Fibroblast of mammary gland (primary cell): ENCODE data around the gene PRDM16.

Source experiments
- DNase-seq: peaks from one replicate; pipeline ENCODE4 v3.0.0-alpha.2; 2010; ENCODE audit warnings: low read depth
- H3K4me3 ChIP-seq: 2 replicates; pipeline ENCODE4 v1.5.1; 2011; ENCODE audit warnings: low read depth, mild to moderate bottlenecking, low read length, moderate library complexity; ENCODE audit not compliant: control insufficient read depth
- TF ChIP-seq, protein P1 (sequence below): conservative IDR thresholded peaks from 2 replicates; pipeline ENCODE4 v1.5.1; 2011; ENCODE audit warnings: low read depth, low read length, inconsistent platforms; ENCODE audit not compliant: control insufficient read depth, insufficient read depth

PRDM16 gene

DNA sequence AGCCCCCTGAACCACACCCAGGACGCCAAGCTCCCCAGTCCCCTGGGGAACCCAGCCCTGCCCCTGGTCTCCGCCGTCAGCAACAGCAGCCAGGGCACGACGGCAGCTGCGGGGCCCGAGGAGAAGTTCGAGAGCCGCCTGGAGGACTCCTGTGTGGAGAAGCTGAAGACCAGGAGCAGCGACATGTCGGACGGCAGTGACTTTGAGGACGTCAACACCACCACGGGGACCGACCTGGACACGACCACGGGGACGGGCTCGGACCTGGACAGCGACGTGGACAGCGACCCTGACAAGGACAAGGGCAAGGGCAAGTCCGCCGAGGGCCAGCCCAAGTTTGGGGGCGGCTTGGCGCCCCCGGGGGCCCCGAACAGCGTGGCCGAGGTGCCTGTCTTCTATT lies 342.8 kb downstream of the PRDM16 start:
- DNase-seq: no peak
- TF ChIP-seq, protein P1, sequence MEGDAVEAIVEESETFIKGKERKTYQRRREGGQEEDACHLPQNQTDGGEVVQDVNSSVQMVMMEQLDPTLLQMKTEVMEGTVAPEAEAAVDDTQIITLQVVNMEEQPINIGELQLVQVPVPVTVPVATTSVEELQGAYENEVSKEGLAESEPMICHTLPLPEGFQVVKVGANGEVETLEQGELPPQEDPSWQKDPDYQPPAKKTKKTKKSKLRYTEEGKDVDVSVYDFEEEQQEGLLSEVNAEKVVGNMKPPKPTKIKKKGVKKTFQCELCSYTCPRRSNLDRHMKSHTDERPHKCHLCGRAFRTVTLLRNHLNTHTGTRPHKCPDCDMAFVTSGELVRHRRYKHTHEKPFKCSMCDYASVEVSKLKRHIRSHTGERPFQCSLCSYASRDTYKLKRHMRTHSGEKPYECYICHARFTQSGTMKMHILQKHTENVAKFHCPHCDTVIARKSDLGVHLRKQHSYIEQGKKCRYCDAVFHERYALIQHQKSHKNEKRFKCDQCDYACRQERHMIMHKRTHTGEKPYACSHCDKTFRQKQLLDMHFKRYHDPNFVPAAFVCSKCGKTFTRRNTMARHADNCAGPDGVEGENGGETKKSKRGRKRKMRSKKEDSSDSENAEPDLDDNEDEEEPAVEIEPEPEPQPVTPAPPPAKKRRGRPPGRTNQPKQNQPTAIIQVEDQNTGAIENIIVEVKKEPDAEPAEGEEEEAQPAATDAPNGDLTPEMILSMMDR: no peak
- no peak overlapping the region for H3K4me3 ChIP-seq

DNA sequence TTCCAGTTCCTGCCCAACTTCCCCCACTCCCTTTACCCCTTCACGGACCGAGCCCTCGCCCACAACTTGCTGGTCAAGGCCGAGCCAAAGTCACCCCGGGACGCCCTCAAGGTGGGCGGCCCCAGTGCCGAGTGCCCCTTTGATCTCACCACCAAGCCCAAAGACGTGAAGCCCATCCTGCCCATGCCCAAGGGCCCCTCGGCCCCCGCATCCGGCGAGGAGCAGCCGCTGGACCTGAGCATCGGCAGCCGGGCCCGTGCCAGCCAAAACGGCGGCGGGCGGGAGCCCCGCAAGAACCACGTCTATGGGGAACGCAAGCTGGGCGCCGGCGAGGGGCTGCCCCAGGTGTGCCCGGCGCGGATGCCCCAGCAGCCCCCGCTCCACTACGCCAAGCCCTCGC lies 343.4 kb downstream of the PRDM16 start:
- TF ChIP-seq, protein P1: no peak
- DNase-seq: no peak
- no peak overlapping the region for H3K4me3 ChIP-seq

DNA sequence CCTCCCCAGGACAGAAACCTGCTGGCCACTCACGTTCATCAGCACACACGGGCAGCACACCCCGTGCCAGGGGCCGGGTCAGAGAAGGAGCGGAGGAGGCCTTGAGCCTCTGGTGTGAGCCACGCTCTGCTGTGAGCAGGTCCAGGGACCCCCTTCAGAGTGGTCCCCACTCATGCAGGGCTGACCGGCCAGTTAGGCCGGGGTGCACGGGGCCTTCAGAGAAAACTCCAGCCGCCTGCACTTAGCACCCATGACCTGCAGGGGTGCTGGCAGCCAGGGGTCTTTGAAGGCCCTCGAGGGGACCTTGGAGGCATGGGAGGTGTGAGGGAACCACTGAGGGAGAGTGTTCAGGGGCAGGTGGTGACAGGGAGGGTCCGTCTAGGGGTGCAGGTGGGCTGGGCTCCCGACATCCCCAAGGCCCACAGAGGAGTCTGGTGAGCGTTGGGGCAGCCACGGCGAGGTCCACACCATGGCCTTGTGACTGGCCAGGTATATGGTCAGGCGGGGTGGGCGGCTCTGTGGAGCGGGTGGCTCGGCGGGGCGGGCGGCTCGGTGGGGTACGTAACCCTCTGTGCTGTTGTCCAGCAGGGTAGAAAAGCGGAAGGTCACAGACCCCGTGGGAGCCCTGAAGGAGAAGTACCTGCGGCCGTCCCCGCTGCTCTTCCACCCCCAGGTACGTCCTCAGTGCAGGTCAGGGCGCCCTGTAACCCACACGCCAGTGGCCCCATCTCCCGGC lies 345.1 kb downstream of the PRDM16 start:
- H3K4me3 ChIP-seq: no peak overlapping the region
- TF ChIP-seq, protein P1: no peak
- DNase-seq: no peak

DNA sequence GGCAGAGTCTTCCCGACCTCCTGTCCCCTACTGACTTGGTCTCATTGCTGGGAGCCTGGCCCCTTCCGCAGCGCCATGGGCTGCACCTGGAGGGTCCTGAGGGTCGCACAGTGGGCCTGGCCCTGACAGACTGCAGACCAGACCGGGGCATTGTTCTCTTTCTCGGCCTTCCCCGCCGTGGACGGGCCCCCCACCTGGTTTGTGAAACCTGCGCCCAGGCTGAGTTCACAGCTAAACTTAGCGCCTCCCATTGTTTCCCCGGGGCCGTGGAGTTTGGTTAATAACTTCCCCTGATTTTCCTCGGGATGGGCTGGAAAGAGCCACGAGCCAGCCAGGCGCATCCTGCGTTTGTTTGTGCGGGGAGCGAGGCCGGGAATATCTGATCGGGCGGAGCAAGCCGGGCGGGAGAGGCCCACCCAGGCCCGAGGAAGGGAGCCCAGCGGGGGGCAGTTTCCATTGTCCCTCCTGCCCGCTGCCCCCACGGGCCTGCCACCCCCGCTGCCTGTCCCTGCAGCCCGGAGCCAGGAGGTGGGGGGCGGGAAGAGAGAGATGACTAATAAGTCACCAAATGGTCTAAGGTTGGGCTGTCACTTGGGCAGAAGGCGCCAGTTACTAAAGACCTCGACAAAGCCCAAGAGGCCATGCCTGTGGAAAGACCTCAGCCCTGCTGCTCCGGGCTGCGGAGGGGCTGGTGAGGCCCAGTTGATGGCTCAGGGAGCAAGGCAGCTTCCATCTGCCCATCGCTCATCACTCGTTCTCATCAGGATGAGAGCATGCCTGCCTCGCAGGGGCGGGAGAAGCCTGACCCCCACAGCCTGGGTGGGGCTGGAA lies 346.5 kb downstream of the PRDM16 start:
- TF ChIP-seq, protein P1: no peak
- no peak overlapping the region for H3K4me3 ChIP-seq
- no peak for DNase-seq

DNA sequence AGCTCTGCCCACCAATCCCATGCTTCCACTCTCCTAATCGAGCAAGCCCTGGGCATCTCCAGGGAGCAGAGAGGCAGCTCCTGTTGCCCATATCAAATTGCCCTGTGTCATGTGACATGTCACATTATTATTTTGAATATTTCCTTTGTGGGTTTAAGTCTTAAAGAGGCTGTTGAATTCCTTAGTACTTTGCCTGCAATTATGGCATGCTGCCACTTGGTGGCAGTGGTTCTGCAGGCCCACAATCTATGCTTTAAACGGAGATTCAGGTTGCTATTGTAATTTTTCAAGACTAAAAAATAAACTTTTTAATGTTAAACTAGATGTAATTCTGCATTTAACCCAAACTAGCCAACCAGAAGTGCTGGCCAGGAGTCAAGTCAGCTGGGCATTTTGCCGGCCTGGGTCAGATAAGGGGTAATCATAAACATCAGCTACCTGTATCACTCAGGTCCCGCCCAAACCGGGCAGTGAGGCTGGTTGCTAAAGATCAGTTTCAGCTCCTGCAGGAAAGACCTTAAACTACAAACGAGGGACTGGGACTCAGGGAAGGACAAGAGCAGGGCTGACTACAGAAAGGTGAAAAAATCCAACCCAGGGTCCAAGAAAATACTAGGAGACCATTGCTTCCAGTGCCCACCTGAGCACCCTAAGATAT lies 348.2 kb downstream of the PRDM16 start:
- no peak for DNase-seq
- H3K4me3 ChIP-seq: no peak overlapping the region
- TF ChIP-seq, protein P1: peak; percentile 29

DNA sequence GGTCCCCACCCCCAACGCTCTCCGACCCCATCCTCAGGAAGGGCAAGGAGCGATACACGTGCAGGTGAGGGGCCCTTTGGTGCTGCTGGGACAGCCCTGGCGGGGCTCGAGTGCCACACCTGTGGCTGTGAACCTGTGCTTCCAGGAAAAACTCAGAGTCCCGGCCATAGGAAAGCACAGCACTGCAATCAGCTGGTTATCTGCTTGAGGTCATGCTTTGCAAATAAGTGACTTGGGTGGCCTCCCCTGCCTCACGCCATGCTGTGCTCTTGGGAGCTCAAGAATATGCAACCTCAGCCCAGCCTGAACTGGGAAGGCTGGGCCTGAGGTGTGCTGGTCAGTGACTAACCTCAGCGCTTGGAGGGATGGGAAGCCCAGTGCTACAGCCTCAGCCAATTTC lies 348.9 kb downstream of the PRDM16 start:
- DNase-seq: no peak
- TF ChIP-seq, protein P1: no peak
- no peak overlapping the region for H3K4me3 ChIP-seq
